ENCODE data around the gene MRGPRG. TPM values are rescaled to one million over a fixed set of nuclear protein-coding genes. Genes with fewer than 3 reads are reported as not detected.

The MRGPRG gene
- total and polyA plus RNA-seq, 2 of the 4 experiments (the other 2 are of a cell fraction): not detected

DNA sequence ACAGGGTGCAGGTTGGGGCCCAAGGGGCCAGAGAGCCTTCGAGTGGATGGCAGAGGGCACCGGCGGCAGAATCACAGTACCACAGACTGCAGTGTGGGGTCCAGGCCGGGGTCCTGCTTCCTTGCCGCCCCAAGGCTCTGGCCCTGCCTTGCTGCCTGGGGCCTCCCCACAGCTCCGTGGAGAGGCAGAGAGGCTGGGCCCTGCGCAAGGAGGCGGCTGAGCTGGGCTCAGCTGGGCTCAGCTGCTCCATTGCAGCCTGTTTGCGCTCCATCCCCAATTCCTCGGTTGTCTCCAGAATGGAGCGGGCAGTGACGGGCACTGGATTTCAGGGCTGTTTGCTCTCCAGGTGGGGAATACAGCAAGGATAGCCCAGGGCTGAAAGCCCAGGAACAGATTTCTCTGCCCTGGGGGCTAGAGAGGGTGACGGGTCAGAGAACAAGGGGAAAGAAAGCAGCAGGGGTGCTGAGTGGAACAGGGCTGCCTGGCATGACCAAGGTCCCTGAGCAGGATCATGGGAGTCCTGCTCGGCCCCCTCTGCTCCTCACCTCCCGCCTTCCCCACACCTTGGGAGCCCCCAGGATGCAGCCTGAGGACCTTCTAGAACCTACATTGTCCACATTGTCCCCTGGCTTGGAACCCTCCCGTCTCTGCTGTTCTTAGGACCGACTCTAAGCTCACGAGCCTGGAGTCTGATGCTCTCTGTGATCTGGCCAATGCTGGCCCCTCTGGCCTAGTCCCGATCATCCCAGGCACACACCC, 18.9 kb downstream of the MRGPRG start:
- TF ChIP-seq SMC3 (IDR thresholded peaks at IDR 0.05; ENCODE audit: low read depth, low read length) (no peak), RAD21 (IDR thresholded peaks at IDR 0.05; ENCODE audit: low read length) (no peak), POLR2A (IDR thresholded peaks at IDR 0.05; ENCODE audit: low read depth, low read length) (no peak), MAFK (IDR thresholded peaks at IDR 0.05; ENCODE audit: low read depth, low read length) (no peak), CHD1 (IDR thresholded peaks at IDR 0.05; ENCODE audit: low read depth, low read length) (no peak), NFE2L2 (IDR thresholded peaks at IDR 0.05; ENCODE audit: low read depth, low read length) (no peak), RFX5 (IDR thresholded peaks at IDR 0.05; ENCODE audit: low read depth, low read length) (no peak), MAZ (IDR thresholded peaks at IDR 0.05; ENCODE audit: borderline replicate concordance, low read depth, low read length) (no peak), CEBPB (IDR thresholded peaks at IDR 0.05; ENCODE audit: low read depth, low read length) (no peak), FOS (IDR thresholded peaks at IDR 0.05; ENCODE audit: low read depth, low read length) (no peak), BHLHE40 (IDR thresholded peaks at IDR 0.05; ENCODE audit: low read depth, low read length) (no peak), MXI1 (IDR thresholded peaks at IDR 0.05; ENCODE audit: borderline replicate concordance, low read depth, low read length) (no peak), RCOR1 (IDR thresholded peaks at IDR 0.05; ENCODE audit: insufficient replicate concordance, low read length) (no peak)
- TF ChIP-seq, protein P1, sequence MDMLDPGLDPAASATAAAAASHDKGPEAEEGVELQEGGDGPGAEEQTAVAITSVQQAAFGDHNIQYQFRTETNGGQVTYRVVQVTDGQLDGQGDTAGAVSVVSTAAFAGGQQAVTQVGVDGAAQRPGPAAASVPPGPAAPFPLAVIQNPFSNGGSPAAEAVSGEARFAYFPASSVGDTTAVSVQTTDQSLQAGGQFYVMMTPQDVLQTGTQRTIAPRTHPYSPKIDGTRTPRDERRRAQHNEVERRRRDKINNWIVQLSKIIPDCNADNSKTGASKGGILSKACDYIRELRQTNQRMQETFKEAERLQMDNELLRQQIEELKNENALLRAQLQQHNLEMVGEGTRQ (IDR thresholded peaks at IDR 0.05; ENCODE audit: low read depth, low read length): no peak
- TF ChIP-seq, protein P2, sequence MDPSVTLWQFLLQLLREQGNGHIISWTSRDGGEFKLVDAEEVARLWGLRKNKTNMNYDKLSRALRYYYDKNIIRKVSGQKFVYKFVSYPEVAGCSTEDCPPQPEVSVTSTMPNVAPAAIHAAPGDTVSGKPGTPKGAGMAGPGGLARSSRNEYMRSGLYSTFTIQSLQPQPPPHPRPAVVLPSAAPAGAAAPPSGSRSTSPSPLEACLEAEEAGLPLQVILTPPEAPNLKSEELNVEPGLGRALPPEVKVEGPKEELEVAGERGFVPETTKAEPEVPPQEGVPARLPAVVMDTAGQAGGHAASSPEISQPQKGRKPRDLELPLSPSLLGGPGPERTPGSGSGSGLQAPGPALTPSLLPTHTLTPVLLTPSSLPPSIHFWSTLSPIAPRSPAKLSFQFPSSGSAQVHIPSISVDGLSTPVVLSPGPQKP (IDR thresholded peaks at IDR 0.05; ENCODE audit: borderline replicate concordance, low read depth, low read length): no peak
- TF ChIP-seq, protein P3, sequence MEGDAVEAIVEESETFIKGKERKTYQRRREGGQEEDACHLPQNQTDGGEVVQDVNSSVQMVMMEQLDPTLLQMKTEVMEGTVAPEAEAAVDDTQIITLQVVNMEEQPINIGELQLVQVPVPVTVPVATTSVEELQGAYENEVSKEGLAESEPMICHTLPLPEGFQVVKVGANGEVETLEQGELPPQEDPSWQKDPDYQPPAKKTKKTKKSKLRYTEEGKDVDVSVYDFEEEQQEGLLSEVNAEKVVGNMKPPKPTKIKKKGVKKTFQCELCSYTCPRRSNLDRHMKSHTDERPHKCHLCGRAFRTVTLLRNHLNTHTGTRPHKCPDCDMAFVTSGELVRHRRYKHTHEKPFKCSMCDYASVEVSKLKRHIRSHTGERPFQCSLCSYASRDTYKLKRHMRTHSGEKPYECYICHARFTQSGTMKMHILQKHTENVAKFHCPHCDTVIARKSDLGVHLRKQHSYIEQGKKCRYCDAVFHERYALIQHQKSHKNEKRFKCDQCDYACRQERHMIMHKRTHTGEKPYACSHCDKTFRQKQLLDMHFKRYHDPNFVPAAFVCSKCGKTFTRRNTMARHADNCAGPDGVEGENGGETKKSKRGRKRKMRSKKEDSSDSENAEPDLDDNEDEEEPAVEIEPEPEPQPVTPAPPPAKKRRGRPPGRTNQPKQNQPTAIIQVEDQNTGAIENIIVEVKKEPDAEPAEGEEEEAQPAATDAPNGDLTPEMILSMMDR (conservative IDR thresholded peaks at IDR 0.05; ENCODE audit: low read depth, low read length): no peak
- no peak for ATAC-seq (ENCODE audit: low read depth)
- Histone ChIP-seq H4K20me1 (ENCODE audit: insufficient read depth, low read length) (no peaks in the 10 kb centered on the region), H3K4me3 (ENCODE audit: insufficient read depth, low read depth, low read length) (no peak overlapping the region), H3K4me2 (ENCODE audit: low read depth, low read length) (no peak overlapping the region), H4K8ac (ENCODE audit: low read depth in 2 of 2, low read length in 2 of 2) (no peak overlapping the region), H3K36me3 (ENCODE audit: control insufficient read depth, insufficient read depth, low read length) (no peaks in the 10 kb centered on the region), H3K18ac (ENCODE audit: low read depth, low read length) (no peak overlapping the region), H3K56ac (ENCODE audit: extremely low read depth, insufficient read depth, low read length) (no peak overlapping the region), H3K27ac (ENCODE audit: insufficient read depth, low read length) (no peak overlapping the region), H2BK120ac (ENCODE audit: low read depth, low read length) (no peak overlapping the region), H3K9me3 (ENCODE audit: control insufficient read depth, insufficient read depth, low read length) (no peaks in the 10 kb centered on the region), H4K91ac (ENCODE audit: insufficient read depth, low read depth, low read length) (no peak overlapping the region), H3K27me3 (ENCODE audit: control insufficient read depth, insufficient read depth, low read length) (peaks cover 82% of the 10 kb centered on the region), H2BK15ac (ENCODE audit: low read depth, low read length) (no peak overlapping the region), H3K4me1 (ENCODE audit: control insufficient read depth, insufficient read depth, low read length) (no peaks in the 10 kb centered on the region; the same call in 1 of the 2 replicates), H4K5ac (ENCODE audit: low read depth, low read length) (no peak overlapping the region), H3K23ac (ENCODE audit: low read depth, low read length) (no peak overlapping the region), H2BK5ac (ENCODE audit: low read depth, low read length, poor library complexity, severe bottlenecking) (no peak overlapping the region), H3K14ac (replicated peaks; ENCODE audit: low read depth, low read length) (no peak overlapping the region), H2AFZ (replicated peaks; ENCODE audit: low read length, poor library complexity) (no peak overlapping the region), H3K9me1 (ENCODE audit: insufficient read depth, low read length) (no peaks in the 10 kb centered on the region), H3K79me1 (ENCODE audit: low read depth in 1 of 2, low read length in 2 of 2) (no peaks in the 10 kb centered on the region), H2AK5ac (ENCODE audit: low read depth, low read length) (no peak overlapping the region), H2BK20ac (ENCODE audit: low read depth, low read length) (no peak overlapping the region), H3K4ac (ENCODE audit: low read depth, low read length) (no peak overlapping the region), H2AK9ac (replicated peaks; ENCODE audit: low read depth, low read length, poor library complexity) (no peak overlapping the region), H3K9ac (ENCODE audit: low read depth, low read length) (no peak overlapping the region)
- intact Hi-C loops (cut with micrococcal nuclease) (no loop called here), dilution Hi-C loops (cut with HindIII; ENCODE audit: low sequenced_read_pairs, unreplicated experiment) (no loop called here), in situ Hi-C loops (cut with MboI; ENCODE audit: low sequenced_read_pairs) (no loop called here)
- DNase-seq: no peak
- POLR2A ChIA-PET (ENCODE audit: unreplicated experiment): no interaction called here
- BruUV-seq (replicated peaks): no TSS peak
- CTCF ChIA-PET: no interaction called here
- 34% methylated on average over 7 of the region's 19 CpGs; no CpG with 5 or more reads in 1 of the 2 experiments for WGBS, 2 experiments (ENCODE audit: extremely low coverage in 2 of 2, insufficient read length in 1 of 2)

Measured in IMR-90 (cell line).